ENCODE measurements around the gene MYH11. TPM values are rescaled to one million over a fixed set of nuclear protein-coding genes. Genes with fewer than 3 reads are reported as not detected.
A peak's percentile ranks its signal among the peaks of the same experiment; 100 is the strongest.

MYH11 gene
- polyA plus RNA-seq, 3 donors = 0.06 TPM; not detected in 2

GRCh38 chr16:15682105-15682570 lies 174.7 kb downstream of the MYH11 start:
- Mint-ChIP-seq H3K27me3 (ENCODE audit: low read depth in 3 of 3) (peaks cover 0 to under 1% (median 0%) of the 10 kb centered on the region in 3 donors), H3K36me3 (peaks cover 60 to 87% of the 10 kb centered on the region in 2 donors), H3K4me3 (no peak overlapping the region), H3K27ac (peak overlapping the region; percentile 57 to 87 (median 70)), H3K9me3 (no peaks in the 10 kb centered on the region), H3K4me1 (peaks cover 5% of the 10 kb centered on the region)
- Histone ChIP-seq H3K4me2 (replicated peaks; ENCODE audit: extremely low read depth, low read length, poor library complexity, severe bottlenecking) (no peak overlapping the region), H3K4me3 (replicated peaks in 1 of 3; ENCODE audit: low read depth in 2 of 3, low read length in 3 of 3) (no peak overlapping the region), H3K9me3 (replicated peaks in 1 of 2; ENCODE audit: control insufficient read depth in 1 of 2, insufficient read depth in 1 of 2, low read length in 2 of 2) (no peaks in the 10 kb centered on the region), H4K20me1 (ENCODE audit: insufficient read depth, low read length) (peaks cover 33% of the 10 kb centered on the region), H2AFZ (ENCODE audit: insufficient read depth, low read depth, low read length, poor library complexity, severe bottlenecking) (peak overlapping the region; percentile 36), H3K27ac (ENCODE audit: low read depth in 1 of 2, low read length in 2 of 2) (peak overlapping the region; percentile 31 to 76), H3K79me2 (ENCODE audit: insufficient read depth, low read length) (peaks cover 72% of the 10 kb centered on the region), H3K27me3 (ENCODE audit: control insufficient read depth in 2 of 2, insufficient read depth in 2 of 2, low read length in 2 of 2) (no peaks in the 10 kb centered on the region), H3K4me1 (ENCODE audit: control insufficient read depth in 1 of 2, insufficient read depth in 2 of 2, low read length in 2 of 2) (peaks cover 3 to 6% of the 10 kb centered on the region in 2 donors), H3K9ac (ENCODE audit: insufficient read depth, low read length, poor library complexity, severe bottlenecking) (no peak overlapping the region), H3K36me3 (replicated peaks in 1 of 2; ENCODE audit: control insufficient read depth in 1 of 2, insufficient read depth in 2 of 2, low read length in 2 of 2) (peaks cover 77 to 90% of the 10 kb centered on the region in 2 donors)
- peak; percentile 86 for TF ChIP-seq CTCF (IDR thresholded peaks at IDR 0.05)
- WGBS (ENCODE audit: insufficient coverage) = 20% methylated on average over 1 of the region's 7 CpGs
- peak; percentile 79 to 89 (median 85) for DNase-seq
- intact Hi-C loops (cut with micrococcal nuclease) = loop anchor here in 1 of 2 donors (5.0 kb wide), 1 partner anchor 40 kb away; the partner anchor contains the start of gene MARF1

GRCh38 chr16:15677447-15677846 lies 179.4 kb downstream of the MYH11 start:
- no peak overlapping the region for H3K9ac ChIP-seq (ENCODE audit: insufficient read depth, low read length, poor library complexity, severe bottlenecking)
- H3K27me3 ChIP-seq (ENCODE audit: control insufficient read depth in 2 of 2, insufficient read depth in 2 of 2, low read length in 2 of 2) = no peaks in the 10 kb centered on the region
- Mint-ChIP-seq H3K4me1 (peaks cover 35% of the 10 kb centered on the region), H3K36me3 (peaks cover 55 to 78% of the 10 kb centered on the region in 2 donors), H3K9me3 (no peaks in the 10 kb centered on the region), H3K27ac (peak overlapping the region in 4 of 7 donors; percentile 8 to 89 (median 77)), H3K27me3 (ENCODE audit: low read depth in 3 of 3) (peaks cover 0 to 6% (median 2%) of the 10 kb centered on the region in 3 donors), H3K4me3 (no peak overlapping the region)
- H3K9me3 ChIP-seq (replicated peaks in 1 of 2; ENCODE audit: control insufficient read depth in 1 of 2, insufficient read depth in 1 of 2, low read length in 2 of 2) = no peaks in the 10 kb centered on the region
- H4K20me1 ChIP-seq (ENCODE audit: insufficient read depth, low read length) = no peaks in the 10 kb centered on the region
- no peak overlapping the region for H3K4me3 ChIP-seq (replicated peaks in 1 of 3; ENCODE audit: low read depth in 2 of 3, low read length in 3 of 3)
- H3K27ac ChIP-seq (ENCODE audit: low read depth in 1 of 2, low read length in 2 of 2) = peak overlapping the region in 1 of 2 donors; percentile 56
- H3K36me3 ChIP-seq (replicated peaks in 1 of 2; ENCODE audit: control insufficient read depth in 1 of 2, insufficient read depth in 2 of 2, low read length in 2 of 2) = peaks cover 34 to 74% of the 10 kb centered on the region in 2 donors
- TF ChIP-seq CTCF (IDR thresholded peaks at IDR 0.05) = no peak
- H3K79me2 ChIP-seq (ENCODE audit: insufficient read depth, low read length) = peaks cover 77% of the 10 kb centered on the region
- DNase-seq = no peak
- intact Hi-C loops (cut with micrococcal nuclease) = loop anchor here in 1 of 2 donors (10.0 kb wide), 1 partner anchor 83 kb away; no protein-coding TSS in a partner anchor
- WGBS (ENCODE audit: insufficient coverage) = 100% methylated on average over 5 of the region's 5 CpGs
- no peak overlapping the region for H3K4me2 ChIP-seq (replicated peaks; ENCODE audit: extremely low read depth, low read length, poor library complexity, severe bottlenecking)
- peaks cover 23 to 30% of the 10 kb centered on the region in 2 donors for H3K4me1 ChIP-seq (ENCODE audit: control insufficient read depth in 1 of 2, insufficient read depth in 2 of 2, low read length in 2 of 2)
- no peak overlapping the region for H2AFZ ChIP-seq (ENCODE audit: insufficient read depth, low read depth, low read length, poor library complexity, severe bottlenecking)
